Stimulated activated CD8-positive, alpha-beta memory T cell treated with anti-CD3 and anti-CD28 coated beads, Interleukin-7, amount 100 ng/mL, for 1 hour (primary cell): Measurements from ENCODE around the gene MUSK.
"Not testable (repeated sequence)": the region's sequence is repeated elsewhere in the genome, so short reads cannot be mapped to it uniquely, and the experiment has no call there.

Source experiments
- DNase-seq, 2 donors: peaks; one replicate each; pipeline ENCODE4 v3.0.0-alpha.2; 2020; ENCODE audit warnings: low read depth in 2 of 2

The MUSK gene

GRCh38 chr9:110762783-110763182 lies 94.2 kb downstream of the MUSK start:
- no peak for DNase-seq

- no peak for DNase-seq
Observed at GRCh38 chr9:110763568-110763967, 95.0 kb downstream of the MUSK start.

GRCh38 chr9:110764006-110764405 lies 95.4 kb downstream of the MUSK start:
- DNase-seq, result no peak

- DNase-seq, result no peak
Observed at GRCh38 chr9:110765926-110766325, 97.3 kb downstream of the MUSK start.

- no peak for DNase-seq
Observed at GRCh38 chr9:110767559-110768063, 99.0 kb downstream of the MUSK start.

- DNase-seq, result no peak
Observed at GRCh38 chr9:110768886-110769285, 100.3 kb downstream of the MUSK start.

GRCh38 chr9:110769667-110770066 lies 101.1 kb downstream of the MUSK start:
- no peak for DNase-seq

GRCh38 chr9:110775724-110776123 lies 107.1 kb downstream of the MUSK start:
- no peak for DNase-seq

- DNase-seq, result no peak
Observed at GRCh38 chr9:110776221-110776620, 107.6 kb downstream of the MUSK start.

GRCh38 chr9:110777196-110777875 lies 108.7 kb downstream of the MUSK start:
- DNase-seq, result no peak

- DNase-seq, result no peak
Observed at GRCh38 chr9:110777876-110778215, 109.3 kb downstream of the MUSK start.

- no peak for DNase-seq
Observed at GRCh38 chr9:110782701-110783100, 114.1 kb downstream of the MUSK start.

- DNase-seq, result no peak
Observed at GRCh38 chr9:110784309-110784708, 115.7 kb downstream of the MUSK start.

GRCh38 chr9:110785166-110785565 lies 116.6 kb downstream of the MUSK start:
- DNase-seq, result no peak

GRCh38 chr9:110788396-110788795 lies 119.8 kb downstream of the MUSK start:
- not testable (repeated sequence) for DNase-seq

- DNase-seq, result no peak
Observed at GRCh38 chr9:110788871-110789270, 120.3 kb downstream of the MUSK start.

- no peak for DNase-seq
Observed at GRCh38 chr9:110797611-110798010, 129.0 kb downstream of the MUSK start.

- no peak for DNase-seq
Observed at GRCh38 chr9:110799396-110799795, 130.8 kb downstream of the MUSK start.

- no peak for DNase-seq
Observed at GRCh38 chr9:110801426-110801825, 132.8 kb downstream of the MUSK start.

GRCh38 chr9:110802416-110803035 lies 133.9 kb downstream of the MUSK start:
- no peak for DNase-seq

- DNase-seq, result no peak
Observed at GRCh38 chr9:110807956-110808598, 139.5 kb downstream of the MUSK start.

GRCh38 chr9:110808599-110808980 lies 140.0 kb downstream of the MUSK start:
- DNase-seq, result no peak

GRCh38 chr9:110809038-110809595 lies 140.5 kb downstream of the MUSK start:
- DNase-seq, result no peak
